SK-N-MC (cell line): ENCODE results near the gene HIC1.

Source experiments
- EZH2 ChIP-seq: fragments of 200-600 bp; sonication (generic); IDR thresholded peaks from one replicate; pipeline ENCODE4 v1.6.1; 2017; ENCODE audit warnings: antibody characterized with exemption
- POLR2AphosphoS5 ChIP-seq: IDR thresholded peaks from 2 replicates; pipeline ENCODE4 v1.6.1; 2012; ENCODE audit warnings: mild to moderate bottlenecking, low read depth, low read length, borderline replicate concordance

GRCh38 chr17:2040219-2040827 is 14.6 kb upstream of the HIC1 start:
- no peak for TF ChIP-seq EZH2
- TF ChIP-seq POLR2AphosphoS5: no peak
